IMR-90 (cell line): Measurements from ENCODE around the gene ZSCAN18.

ENCODE experiments used
- RCOR1 ChIP-seq: IDR thresholded peaks from 2 replicates; pipeline ENCODE4 v1.6.1; 2012; ENCODE audit warnings: mild to moderate bottlenecking, low read length, improper control_type of control experiment; ENCODE audit not compliant: insufficient replicate concordance
- USF2 ChIP-seq: fragments of 150-350 bp; IDR thresholded peaks from 2 replicates; pipeline ENCODE4 v1.6.1; 2017; ENCODE audit warnings: mild to moderate bottlenecking, antibody characterized with exemption, low read length, low read depth
- TF ChIP-seq, protein P1 (sequence below): conservative IDR thresholded peaks from 2 replicates; pipeline ENCODE4 v1.5.1; 2012; ENCODE audit warnings: mild to moderate bottlenecking, low read depth, low read length, improper control_type of control experiment

DNA sequence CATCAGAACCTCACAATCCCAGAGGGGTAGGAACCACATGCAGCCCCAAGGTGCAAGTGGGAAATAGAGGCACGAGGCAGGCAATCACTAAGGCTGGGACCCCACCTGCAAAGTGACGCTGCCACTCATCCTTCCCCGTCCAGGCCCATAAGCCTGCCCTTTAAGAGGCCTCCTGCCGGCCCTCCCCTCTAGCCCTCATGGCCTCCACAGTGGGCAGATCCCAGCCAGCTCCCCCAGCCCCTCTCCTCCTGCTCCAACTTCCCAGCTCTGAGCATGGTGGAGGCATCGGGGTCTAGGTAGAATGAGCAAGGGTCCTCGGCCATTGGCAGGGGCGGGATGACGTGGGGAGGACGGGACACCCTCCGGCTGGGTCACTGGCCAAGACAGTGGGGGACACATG, 2.7 kb downstream of the ZSCAN18 start:
- TF ChIP-seq, protein P1, sequence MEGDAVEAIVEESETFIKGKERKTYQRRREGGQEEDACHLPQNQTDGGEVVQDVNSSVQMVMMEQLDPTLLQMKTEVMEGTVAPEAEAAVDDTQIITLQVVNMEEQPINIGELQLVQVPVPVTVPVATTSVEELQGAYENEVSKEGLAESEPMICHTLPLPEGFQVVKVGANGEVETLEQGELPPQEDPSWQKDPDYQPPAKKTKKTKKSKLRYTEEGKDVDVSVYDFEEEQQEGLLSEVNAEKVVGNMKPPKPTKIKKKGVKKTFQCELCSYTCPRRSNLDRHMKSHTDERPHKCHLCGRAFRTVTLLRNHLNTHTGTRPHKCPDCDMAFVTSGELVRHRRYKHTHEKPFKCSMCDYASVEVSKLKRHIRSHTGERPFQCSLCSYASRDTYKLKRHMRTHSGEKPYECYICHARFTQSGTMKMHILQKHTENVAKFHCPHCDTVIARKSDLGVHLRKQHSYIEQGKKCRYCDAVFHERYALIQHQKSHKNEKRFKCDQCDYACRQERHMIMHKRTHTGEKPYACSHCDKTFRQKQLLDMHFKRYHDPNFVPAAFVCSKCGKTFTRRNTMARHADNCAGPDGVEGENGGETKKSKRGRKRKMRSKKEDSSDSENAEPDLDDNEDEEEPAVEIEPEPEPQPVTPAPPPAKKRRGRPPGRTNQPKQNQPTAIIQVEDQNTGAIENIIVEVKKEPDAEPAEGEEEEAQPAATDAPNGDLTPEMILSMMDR, result no peak
- TF ChIP-seq USF2 (no peak), RCOR1 (no peak)
